Measurements from ENCODE around the gene HSPG2. TPM values are rescaled to one million over a fixed set of nuclear protein-coding genes. Genes with fewer than 3 reads are reported as not detected.

HSPG2 gene
- total RNA-seq, 2 experiments from 2014 or later: 1.6 to 4.7 TPM

DNA sequence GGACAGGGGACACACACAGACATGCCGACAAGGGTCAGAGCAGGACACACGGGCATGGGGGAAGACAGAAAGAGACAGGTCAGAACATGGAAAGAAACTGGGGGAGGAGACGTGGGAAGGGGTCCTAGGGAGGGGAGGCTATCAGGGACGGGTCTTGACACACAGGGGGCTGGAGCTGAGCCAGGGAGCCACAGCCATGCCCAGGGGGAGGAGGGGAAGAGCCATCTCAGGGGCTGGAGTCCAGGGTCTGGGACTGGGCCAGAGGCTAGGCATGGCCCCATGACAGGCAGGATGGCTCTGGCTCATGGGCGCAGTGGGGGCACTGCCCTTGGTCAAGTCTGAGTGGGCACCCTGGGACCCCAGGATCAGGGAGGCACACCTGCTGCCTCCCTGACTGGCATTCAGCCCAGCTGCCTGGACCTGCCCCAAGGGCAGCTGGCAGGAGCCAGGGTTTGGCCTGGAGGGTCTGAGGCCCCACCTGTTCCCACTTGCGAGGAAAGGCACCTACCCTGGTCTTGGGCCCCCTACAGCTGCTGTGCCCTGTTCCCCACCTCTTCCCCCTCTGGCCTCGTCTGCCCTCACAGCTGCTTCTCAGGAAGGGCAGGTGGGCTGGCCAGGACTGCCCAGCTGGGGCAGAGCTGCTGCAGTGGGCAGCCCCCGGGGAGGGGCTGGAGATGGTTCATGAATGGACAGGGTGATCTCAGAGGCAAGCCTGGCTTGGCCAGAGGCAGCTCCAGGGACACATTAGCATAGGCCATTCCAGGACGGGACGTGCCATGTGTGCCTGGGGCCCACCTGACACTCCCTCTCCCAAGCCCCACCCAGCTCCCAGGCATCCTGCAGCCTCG lies 42.9 kb downstream of the HSPG2 start:
- Histone ChIP-seq H3K4me2 (ENCODE audit: low read length) (no peak overlapping the region), H3K4me3 (ENCODE audit: low read depth, low read length, poor library complexity, severe bottlenecking) (no peak overlapping the region), H3K27ac (ENCODE audit: low read depth, low read length, poor library complexity, severe bottlenecking) (no peak overlapping the region), H3K79me2 (ENCODE audit: insufficient read depth, low read depth, low read length) (no peaks in the 10 kb centered on the region), H3K9me2 (ENCODE audit: insufficient read depth, low read length) (no peaks in the 10 kb centered on the region), H2AFZ (ENCODE audit: low read length) (no peak overlapping the region), H3K9me3 (ENCODE audit: low read length) (no peaks in the 10 kb centered on the region), H3K36me3 (ENCODE audit: insufficient read depth, low read length) (no peaks in the 10 kb centered on the region), H3K4me1 (ENCODE audit: insufficient read depth, low read length, poor library complexity, severe bottlenecking) (no peaks in the 10 kb centered on the region), H4K20me1 (ENCODE audit: insufficient read depth, low read length) (no peaks in the 10 kb centered on the region)
- TF ChIP-seq, protein P1, sequence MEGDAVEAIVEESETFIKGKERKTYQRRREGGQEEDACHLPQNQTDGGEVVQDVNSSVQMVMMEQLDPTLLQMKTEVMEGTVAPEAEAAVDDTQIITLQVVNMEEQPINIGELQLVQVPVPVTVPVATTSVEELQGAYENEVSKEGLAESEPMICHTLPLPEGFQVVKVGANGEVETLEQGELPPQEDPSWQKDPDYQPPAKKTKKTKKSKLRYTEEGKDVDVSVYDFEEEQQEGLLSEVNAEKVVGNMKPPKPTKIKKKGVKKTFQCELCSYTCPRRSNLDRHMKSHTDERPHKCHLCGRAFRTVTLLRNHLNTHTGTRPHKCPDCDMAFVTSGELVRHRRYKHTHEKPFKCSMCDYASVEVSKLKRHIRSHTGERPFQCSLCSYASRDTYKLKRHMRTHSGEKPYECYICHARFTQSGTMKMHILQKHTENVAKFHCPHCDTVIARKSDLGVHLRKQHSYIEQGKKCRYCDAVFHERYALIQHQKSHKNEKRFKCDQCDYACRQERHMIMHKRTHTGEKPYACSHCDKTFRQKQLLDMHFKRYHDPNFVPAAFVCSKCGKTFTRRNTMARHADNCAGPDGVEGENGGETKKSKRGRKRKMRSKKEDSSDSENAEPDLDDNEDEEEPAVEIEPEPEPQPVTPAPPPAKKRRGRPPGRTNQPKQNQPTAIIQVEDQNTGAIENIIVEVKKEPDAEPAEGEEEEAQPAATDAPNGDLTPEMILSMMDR (conservative IDR thresholded peaks at IDR 0.05; ENCODE audit: low read length): no peak
- CTCF ChIA-PET (ENCODE audit: unreplicated experiment): no interaction called here
- POLR2A ChIA-PET: no interaction called here
- intact Hi-C loops (cut with micrococcal nuclease; ENCODE audit: unreplicated experiment): no loop called here
- BruUV-seq (replicated peaks): no TSS peak
- no peak for DNase-seq (ENCODE audit: low spot score)

DNA sequence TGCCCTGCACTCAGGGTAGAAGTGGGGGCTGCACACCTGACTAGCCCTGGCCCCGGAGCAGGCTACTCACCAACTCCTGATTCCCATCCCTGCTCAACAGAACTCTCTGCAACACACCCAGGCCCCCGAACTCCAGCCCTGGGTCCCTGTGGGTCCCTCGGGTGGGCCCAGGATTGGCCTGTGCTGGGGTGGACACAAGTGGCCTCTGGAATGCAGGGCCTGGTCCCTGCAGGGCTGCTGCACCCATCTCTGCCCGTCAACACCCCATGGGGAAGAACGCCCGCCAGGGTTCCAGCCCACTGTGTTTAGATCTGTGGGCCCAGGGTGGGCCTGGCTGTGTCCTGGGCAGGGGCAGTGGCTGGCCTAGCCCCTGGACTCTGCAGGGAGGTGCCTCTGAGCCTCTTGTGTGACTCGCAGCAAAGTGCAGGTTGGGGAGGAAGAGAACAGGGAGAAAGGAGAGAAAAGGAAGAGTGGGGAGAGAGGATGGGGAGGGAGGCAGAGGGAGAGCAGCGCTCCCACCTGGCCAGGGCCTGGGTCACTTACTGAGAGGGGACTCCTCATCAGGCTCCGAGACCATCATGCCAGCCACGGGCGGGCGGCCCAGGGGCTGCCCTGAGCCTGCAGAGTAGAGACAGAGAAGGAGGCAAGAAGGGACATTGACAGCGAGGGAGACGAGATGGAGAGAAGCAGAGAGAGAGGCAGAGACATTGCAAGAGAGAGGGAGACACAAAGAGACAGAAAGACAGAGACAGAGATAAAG lies 43.9 kb downstream of the HSPG2 start:
- CTCF ChIA-PET (ENCODE audit: unreplicated experiment): no interaction called here

More for the DNA sequence above, 43.9 kb downstream of the HSPG2 start:
- no peaks in the 10 kb centered on the region for H3K9me2 ChIP-seq (ENCODE audit: insufficient read depth, low read length)
- DNase-seq (ENCODE audit: low spot score): no peak
- H4K20me1 ChIP-seq (ENCODE audit: insufficient read depth, low read length): no peaks in the 10 kb centered on the region
- TF ChIP-seq EZH2phosphoT487 (IDR thresholded peaks at IDR 0.05; ENCODE audit: borderline replicate concordance, low read depth, low read length): no peak
- TF ChIP-seq, protein P1 (conservative IDR thresholded peaks at IDR 0.05; ENCODE audit: low read length): no peak
- BruUV-seq (replicated peaks): no TSS peak
- POLR2A ChIA-PET: no interaction called here
- H3K9me3 ChIP-seq (ENCODE audit: low read length): no peaks in the 10 kb centered on the region
- no peaks in the 10 kb centered on the region for H3K79me2 ChIP-seq (ENCODE audit: insufficient read depth, low read depth, low read length)
- H3K4me3 ChIP-seq (ENCODE audit: low read depth, low read length, poor library complexity, severe bottlenecking): no peak overlapping the region
- H3K27ac ChIP-seq (ENCODE audit: low read depth, low read length, poor library complexity, severe bottlenecking): no peak overlapping the region
- no peaks in the 10 kb centered on the region for H3K36me3 ChIP-seq (ENCODE audit: insufficient read depth, low read length)
- intact Hi-C loops (cut with micrococcal nuclease; ENCODE audit: unreplicated experiment): no loop called here
- H3K4me2 ChIP-seq (ENCODE audit: low read length): no peak overlapping the region
- no peak overlapping the region for H2AFZ ChIP-seq (ENCODE audit: low read length)
- H3K4me1 ChIP-seq (ENCODE audit: insufficient read depth, low read length, poor library complexity, severe bottlenecking): no peaks in the 10 kb centered on the region
